ENCODE results near the gene GABBR2.

Gene GABBR2

GRCh38 chr9:98708933-98709911, at the start of gene GABBR2:
Gene GABBR2 (minus strand): TSS chr9:98708935. CDS start chr9:98708737, 198 bp downstream.
- DNase-seq (ENCODE audit: insufficient read length, low spot score), result no peak
- peak; percentile 6 for TF ChIP-seq CTCF (IDR thresholded peaks at IDR 0.05; ENCODE audit: insufficient read depth, missing control alignments)
- FAIRE-seq, result no peak

- no peak for TF ChIP-seq CTCF (IDR thresholded peaks at IDR 0.05; ENCODE audit: insufficient read depth, missing control alignments)
- FAIRE-seq, result no peak
- DNase-seq (ENCODE audit: insufficient read length, low spot score), result no peak
Measured at GRCh38 chr9:98755006-98755618, 46.4 kb upstream of the GABBR2 start.

GRCh38 chr9:98751210-98751609, 42.5 kb upstream of the GABBR2 start:
- DNase-seq (ENCODE audit: insufficient read length, low spot score) (no peak), FAIRE-seq (no peak)
- TF ChIP-seq CTCF (IDR thresholded peaks at IDR 0.05; ENCODE audit: insufficient read depth, missing control alignments), result no peak

DNA sequence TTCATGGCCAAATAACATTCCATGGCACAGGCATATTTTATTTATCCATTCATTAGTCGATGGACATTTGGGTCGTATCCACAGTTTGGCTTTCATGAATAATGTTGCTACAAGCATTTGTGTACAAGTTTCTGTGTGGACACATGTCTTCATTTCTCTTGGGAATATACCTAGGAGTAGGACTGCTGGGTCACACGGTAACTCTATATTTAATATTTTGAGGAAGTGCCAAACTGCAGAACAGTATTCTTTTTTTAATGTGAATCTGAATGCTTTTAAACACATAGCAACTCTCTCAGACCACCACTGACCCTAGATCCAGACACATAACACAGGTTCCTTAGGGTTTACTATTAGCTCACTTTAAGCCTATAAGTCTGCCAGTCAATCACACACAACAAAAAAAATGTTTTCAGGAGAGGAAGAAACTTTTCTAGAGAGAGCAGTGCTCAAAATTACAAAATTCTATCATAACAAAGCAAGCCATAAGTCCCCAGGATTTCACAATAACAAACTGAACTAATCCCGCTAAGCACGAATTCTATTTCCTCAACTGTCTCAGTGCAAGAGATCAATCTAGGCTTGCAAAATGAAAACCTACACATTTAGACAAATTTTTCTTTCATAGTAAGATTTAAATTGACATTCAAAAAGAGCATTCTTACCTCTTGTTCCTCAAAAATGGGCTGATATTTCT, 41.8 kb upstream of the GABBR2 start:
- no peak for FAIRE-seq
- DNase-seq (ENCODE audit: insufficient read length, low spot score), result no peak
- no peak for TF ChIP-seq CTCF (IDR thresholded peaks at IDR 0.05; ENCODE audit: insufficient read depth, missing control alignments)

DNA sequence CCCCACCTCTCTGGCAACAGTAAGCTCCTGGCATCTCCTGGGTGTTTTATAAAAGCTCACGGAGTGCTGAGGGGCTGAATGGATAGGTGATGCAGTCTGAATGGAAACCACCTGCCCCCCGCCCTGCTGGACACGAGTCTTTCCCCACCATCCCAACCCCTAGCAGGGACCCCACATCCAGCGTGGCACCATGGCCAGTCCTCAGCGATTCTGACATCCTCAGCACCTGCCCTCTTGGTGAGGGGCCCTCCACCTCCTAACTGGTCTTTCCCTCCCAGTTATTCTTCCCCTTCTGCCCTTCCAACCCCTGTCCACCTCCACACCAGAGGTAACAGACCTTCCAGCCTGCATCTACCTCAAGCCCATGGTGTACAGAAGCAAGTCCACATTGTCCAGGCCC, 38.7 kb upstream of the GABBR2 start:
- no peak for FAIRE-seq
- no peak for TF ChIP-seq CTCF (IDR thresholded peaks at IDR 0.05; ENCODE audit: insufficient read depth, missing control alignments)
- no peak for DNase-seq (ENCODE audit: insufficient read length, low spot score)

DNA sequence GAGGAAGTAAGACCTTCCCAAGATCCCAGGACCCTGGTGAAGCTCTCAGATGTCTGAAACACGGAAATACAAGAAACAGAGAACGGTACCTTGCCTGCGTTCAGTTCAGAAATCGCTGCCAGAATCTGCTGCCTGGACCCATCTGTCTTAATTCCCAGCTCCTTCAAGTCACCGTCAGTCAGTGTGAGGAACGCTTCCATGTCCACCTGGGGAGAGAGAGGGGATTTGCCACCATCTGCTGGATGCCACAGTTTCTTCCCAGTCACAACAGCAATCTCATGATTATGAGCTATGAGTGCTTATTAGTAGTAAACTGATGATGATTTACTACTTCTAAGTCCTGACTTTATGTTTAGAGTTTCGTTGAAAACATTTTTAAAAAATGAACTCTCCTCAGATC, 36.7 kb upstream of the GABBR2 start:
- DNase-seq (ENCODE audit: insufficient read length, low spot score) (peak; percentile 67), FAIRE-seq (peak; percentile 68)
- TF ChIP-seq CTCF (IDR thresholded peaks at IDR 0.05; ENCODE audit: insufficient read depth, missing control alignments), result peak; percentile 34

Measured in D721Med (cell line).